ELR (cell line): ENCODE measurements around the gene ORC5.
"Not testable (repeated sequence)": the region's sequence is repeated elsewhere in the genome, so short reads cannot be mapped to it uniquely, and the experiment has no call there.

Experiments
- DNase-seq: peaks from one replicate; pipeline ENCODE4 v3.0.0-alpha.2; 2015; ENCODE audit warnings: low read depth

Gene ORC5

GRCh38 chr7:104185346-104185745 lies 22.5 kb downstream of the ORC5 start:
- no peak for DNase-seq

DNA sequence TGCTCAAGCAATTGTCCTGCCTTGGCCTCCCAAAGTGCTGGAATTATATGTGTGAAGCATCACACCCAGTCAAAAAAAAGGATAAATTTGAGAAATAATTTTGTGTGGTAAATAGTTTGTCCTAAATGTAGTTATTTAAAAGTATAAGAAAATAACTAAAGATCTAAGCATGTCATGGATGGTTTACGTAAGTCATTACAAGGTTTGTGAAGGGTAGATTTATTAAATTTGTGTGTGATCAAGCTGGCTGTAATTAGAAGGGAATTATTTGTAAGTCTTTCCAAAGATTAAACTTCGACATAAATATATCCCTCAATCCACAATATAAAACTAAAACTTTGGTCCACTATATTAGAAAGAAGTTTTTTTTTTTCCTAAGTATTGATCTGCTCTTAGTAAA lies 28.6 kb downstream of the ORC5 start:
- DNase-seq: peak; percentile 42

DNA sequence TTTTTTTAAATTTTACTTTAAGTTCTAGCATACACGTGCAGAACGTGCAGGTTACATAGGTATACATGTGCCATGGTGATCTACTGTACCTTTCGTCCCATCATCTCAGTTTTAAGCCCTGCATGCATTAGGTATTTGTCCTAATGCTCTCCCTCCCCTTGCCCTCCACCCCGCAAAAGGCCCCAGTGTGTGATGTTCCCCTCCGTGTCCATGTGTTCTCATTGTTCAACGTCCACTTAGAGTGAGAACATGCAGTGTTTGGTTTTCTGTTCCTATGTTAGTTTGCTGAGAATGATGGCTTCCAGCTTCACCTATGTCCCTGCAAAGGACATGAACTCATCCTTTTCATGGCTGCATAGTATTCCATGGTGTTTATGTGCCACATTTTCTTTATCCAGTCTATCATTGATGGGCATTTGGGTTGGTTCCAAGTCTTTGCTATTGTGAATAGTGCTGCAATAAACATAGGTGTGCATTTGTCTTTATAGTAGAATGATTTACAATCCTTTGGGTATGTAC lies 30.2 kb downstream of the ORC5 start:
- not testable (repeated sequence) for DNase-seq

DNA sequence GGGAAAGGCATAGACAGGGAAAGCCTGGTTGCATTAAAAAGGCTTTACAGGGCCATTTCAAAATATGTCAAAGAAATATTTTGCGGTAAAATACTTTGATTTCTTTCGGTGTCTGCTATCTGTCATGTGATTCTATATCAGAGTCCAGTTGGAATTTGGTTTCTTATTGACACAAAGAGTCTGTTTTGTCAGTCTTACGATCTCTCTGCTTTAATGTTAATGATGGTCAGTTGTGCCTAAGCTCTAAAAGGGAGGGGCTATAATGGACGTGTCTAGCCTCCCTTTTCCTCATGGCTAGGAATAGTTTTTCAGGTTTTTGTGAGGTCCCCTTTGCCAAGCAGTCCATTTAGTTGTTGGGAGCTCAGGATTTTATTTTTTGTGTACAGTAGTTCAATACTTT lies 31.5 kb downstream of the ORC5 start:
- DNase-seq: no peak

GRCh38 chr7:104175361-104175984 lies 32.3 kb downstream of the ORC5 start:
- no peak for DNase-seq

DNA sequence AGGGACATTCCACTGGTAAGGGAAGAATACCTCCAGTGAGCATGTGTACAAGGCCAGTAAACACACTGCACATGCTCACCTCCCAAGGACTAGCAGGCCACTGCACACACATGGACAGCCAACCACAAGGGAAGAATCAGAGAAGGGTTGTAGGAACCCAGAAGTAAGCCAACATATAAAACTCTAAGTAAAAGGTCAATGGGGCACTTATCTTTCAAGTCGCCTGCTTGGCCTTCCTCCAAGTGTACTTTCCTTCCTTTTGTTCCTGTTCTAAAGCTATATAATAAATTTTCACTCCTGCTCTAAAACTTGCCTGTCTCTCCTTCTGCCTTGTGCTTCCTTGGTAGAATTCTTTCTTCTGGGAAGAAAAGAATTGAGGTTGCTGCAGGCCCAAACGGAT lies 33.0 kb downstream of the ORC5 start:
- DNase-seq: no peak

- DNase-seq: no peak
These were observed 45.7 kb downstream of the ORC5 start for GRCh38 chr7:104162081-104162480.

DNA sequence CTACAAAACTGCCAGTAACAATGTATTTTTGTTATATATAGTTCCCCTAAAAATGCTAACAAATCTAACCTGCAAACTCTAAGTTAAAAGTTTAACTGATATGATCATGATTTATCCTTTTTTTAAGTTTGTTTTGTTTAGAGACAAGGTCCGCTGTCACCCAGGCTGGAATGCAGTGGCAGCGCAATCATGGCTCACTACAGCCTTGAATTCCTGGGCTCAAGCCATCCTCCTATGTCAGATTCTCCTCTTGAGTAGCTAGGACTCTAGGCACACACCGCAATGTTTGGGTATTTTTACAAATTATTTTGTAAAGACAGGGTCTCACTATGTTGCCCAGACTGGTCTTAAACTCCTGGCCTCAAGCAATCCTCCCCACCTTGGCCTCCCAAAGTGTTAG lies 46.6 kb downstream of the ORC5 start:
- no peak for DNase-seq

DNA sequence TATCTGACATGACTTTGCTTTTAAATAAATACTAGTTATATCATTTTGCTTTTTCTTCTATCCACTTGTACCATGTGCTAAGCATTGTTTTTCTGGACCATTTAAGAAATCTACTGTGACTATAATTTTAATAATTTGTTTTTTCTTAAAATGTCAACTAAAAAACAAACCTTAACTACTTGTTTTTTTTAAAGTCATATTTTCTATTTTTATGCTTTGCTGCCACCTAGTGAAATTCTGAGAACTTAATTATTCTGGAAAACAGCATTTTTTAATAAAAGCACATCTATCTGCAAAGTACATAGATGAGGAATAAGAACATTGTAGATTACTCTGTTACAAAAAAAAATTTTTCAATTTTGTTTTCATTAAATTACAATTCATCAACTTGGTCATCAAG lies 47.4 kb downstream of the ORC5 start:
- DNase-seq: peak; percentile 38

GRCh38 chr7:104156842-104157277 lies 51.0 kb downstream of the ORC5 start:
- peak; percentile 56 for DNase-seq

- no peak for DNase-seq
These were observed 54.5 kb downstream of the ORC5 start for GRCh38 chr7:104153287-104153686.

GRCh38 chr7:104152468-104152867 lies 55.3 kb downstream of the ORC5 start:
- DNase-seq: no peak

GRCh38 chr7:104150470-104150869 lies 57.3 kb downstream of the ORC5 start:
- no peak for DNase-seq

GRCh38 chr7:104149822-104150221 lies 58.0 kb downstream of the ORC5 start:
- DNase-seq: no peak

- no peak for DNase-seq
These were observed 65.7 kb downstream of the ORC5 start for GRCh38 chr7:104142147-104142546.

DNA sequence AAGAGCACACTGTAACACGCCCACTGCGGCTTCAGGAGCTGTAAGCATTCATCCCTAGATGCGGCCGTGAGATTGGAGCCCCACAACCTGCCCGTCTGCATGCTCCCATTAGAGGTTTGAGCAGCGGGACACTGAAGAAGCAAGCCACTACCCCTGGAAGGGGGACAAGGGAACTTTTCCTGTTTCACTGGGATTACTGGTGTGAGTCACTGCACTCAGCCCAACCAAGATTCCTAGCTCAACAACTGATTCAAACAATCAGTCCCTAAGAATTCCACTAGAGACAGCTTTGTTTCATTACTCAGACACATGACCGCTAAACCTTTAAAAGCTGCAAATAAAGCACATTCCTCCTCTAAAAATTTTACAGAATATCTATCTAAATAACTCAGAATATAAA lies 69.8 kb downstream of the ORC5 start:
- DNase-seq: peak; percentile 79

DNA sequence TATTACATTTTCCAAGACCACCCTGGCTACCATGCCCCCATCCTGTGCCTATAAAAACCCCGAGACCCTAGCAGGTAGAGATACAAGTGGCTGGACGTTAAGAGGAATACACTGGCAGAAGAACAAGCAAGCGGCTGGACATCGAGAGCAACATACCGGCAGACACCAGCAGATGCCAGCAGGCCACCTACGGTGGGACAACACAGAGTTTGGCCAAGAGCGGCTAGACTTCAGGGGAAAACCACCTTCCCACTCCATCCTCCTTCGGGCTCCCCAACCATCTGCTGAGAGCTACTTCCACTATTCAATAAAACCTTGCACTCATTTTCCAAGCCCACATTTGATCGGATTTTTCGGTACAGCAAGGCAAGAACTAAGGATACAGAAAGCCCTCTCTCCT lies 70.3 kb downstream of the ORC5 start:
- no peak for DNase-seq

DNA sequence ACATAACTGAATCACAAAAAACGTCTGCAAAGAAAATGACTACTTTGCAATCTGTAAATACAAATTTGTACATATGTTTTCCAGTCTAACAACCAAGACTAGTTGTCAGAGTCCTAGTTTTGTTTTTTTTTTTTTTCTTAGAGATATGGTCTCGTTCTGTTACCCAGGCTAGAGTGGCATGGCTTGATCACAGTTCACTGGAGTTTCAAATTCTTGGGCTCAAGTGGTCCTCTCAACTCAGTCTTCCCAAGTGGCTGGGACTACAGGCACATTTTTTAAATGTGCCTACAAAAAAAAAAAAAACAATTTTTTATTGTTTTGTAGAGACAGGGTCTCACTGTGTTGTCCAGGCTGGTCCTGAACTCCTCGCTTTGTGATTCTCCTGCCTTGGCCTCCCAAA lies 70.8 kb downstream of the ORC5 start:
- no peak for DNase-seq

GRCh38 chr7:104136561-104136960 lies 71.3 kb downstream of the ORC5 start:
- DNase-seq: no peak

DNA sequence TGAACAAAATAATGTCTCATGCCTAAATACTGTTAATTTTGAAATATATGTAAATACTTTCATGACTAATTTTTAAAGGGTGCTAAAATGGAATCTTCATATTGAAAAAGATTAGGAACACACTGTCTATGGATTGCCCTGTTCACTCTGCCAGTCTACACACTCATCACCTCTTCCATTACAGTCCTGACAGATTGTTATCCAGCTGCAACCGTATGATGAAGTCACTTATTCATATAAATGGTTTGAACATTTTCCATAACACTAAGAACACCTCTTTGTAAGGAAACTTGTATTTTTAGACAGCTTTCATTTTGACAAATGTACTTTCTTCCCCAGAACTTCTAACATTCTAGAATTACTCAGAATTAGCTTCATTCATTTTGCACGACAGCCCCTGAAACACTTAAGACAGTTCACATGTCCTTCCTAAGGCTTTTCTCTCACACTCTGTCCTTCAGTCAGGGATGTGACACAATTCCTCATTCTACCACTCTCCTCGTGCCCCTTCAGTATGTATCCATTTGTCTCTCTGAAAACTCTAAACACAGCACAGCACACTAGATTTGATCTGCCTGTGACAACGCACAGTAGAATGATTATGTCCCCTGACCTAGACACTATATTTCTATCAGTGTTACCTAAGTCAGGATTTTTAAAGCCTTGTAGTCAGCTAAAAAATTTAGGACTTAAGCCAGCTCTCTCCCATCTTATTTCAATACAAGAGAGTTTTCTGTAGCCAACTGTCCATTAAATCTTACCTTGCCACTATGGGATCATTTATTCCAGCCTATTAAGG lies 71.9 kb downstream of the ORC5 start:
- DNase-seq: no peak

DNA sequence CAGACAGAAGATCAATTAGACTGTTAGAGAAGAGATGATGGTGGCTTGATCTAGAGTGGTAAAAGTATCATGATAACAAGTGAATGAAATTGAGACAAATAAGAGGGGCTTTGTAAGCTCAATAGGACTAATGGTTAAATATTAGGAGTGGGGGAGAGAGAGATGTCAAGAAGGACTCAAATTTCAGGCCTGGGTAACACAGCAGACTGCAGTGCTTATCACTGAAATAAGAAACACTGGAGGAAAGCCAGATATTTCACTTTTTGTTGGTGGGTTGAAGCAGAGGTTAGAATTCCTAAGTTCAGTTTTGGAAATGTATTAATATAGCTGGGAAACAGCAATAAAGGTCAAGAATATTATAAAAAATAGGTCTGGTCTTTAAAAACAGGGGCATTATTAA lies 74.6 kb downstream of the ORC5 start:
- no peak for DNase-seq

DNA sequence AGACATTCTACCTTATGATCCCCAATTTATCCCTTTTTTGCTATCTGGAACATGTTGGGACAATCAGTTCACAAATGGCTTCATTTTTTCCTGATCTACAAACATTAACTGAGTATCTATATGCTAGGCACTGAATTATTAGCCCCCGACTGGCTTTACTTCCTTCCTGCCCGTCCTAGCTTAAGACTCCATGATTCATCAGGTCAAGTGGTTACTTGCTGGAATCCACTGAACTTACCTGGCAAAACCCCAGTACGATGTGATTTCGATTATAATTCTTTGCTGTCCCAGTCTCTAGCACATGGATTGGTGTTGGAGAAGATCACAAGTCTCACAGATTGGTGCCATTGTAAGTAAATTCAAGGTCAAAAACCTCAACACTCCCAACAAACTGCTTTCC lies 77.1 kb downstream of the ORC5 start:
- DNase-seq: no peak

- no peak for DNase-seq
These were observed 80.6 kb downstream of the ORC5 start for GRCh38 chr7:104127204-104127603.

DNA sequence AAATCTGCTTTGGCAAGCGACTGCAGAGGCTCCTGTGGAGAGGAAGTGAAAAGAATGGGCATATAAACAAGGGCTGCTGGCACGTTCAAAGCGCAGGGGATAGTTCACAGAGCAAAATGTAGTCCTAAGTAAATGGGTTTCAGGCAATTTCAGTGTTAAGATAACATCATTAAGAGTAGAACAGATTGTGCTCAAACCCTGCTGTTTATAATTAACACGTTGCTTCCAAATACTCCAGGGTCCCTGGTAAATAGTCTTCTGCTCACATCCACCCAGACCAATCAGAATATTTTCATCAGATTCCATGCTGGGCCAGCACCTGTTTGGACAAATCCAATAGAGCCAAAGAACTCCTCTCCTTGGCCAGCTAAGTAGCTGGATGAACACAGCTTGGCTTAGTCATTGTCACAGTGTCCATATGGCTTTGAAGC lies 81.4 kb downstream of the ORC5 start:
- no peak for DNase-seq
